A673 (cell line): Measurements from ENCODE around the gene HSD11B1L. TPM values are rescaled to one million over a fixed set of nuclear protein-coding genes. Genes with fewer than 3 reads are reported as not detected.
A peak's percentile ranks its signal among the peaks of the same experiment; 100 is the strongest.

Experiments
- BruUV-seq: library from RNA; stranded (reverse); fragments of 400-500 nt; replicated peaks from 2 replicates; lab custom pipeline; 2021; lab: Mats Ljungman, UMichigan
- CTCF ChIA-PET: fragments of 300-600 bp; sonication (Branson Sonifier 250); formaldehyde crosslinking; loops from one replicate; lab custom pipeline; 2022; ENCODE audit warnings: antibody characterized with exemption; lab: Charles Lee
- POLR2A ChIA-PET: fragments of 300-600 bp; sonication (Branson Sonifier 250); formaldehyde crosslinking; loops from one replicate; lab custom pipeline; 2022; ENCODE audit warnings: antibody characterized with exemption; ENCODE audit not compliant: low non-redundant PET; lab: Charles Lee
- DNase-seq: peaks from one replicate; pipeline ENCODE4 v3.0.0-alpha.2; 2015; ENCODE audit warnings: low spot score
- H3K27ac ChIP-seq: fragments of 200-600 bp; sonication (generic); 2 replicates; pipeline ENCODE4 v1.5.1; 2016; ENCODE audit warnings: mixed run types, low read depth, mild to moderate bottlenecking, mixed read lengths, antibody characterized with exemption, low read length; ENCODE audit not compliant: poor library complexity, severe bottlenecking
- H3K27me3 ChIP-seq: fragments of 200-600 bp; sonication (generic); replicated peaks from 2 replicates; pipeline ENCODE4 v1.6.1; 2017; ENCODE audit warnings: mixed run types, low read depth, mild to moderate bottlenecking, mixed read lengths, antibody characterized with exemption, low read length; ENCODE audit not compliant: insufficient read depth, poor library complexity
- H3K36me3 ChIP-seq: fragments of 200-600 bp; sonication (generic); 2 replicates; pipeline ENCODE4 v1.6.1; 2016; ENCODE audit warnings: mixed run types, mild to moderate bottlenecking, mixed read lengths, antibody characterized with exemption, low read length; ENCODE audit not compliant: insufficient read depth, poor library complexity, severe bottlenecking
- H3K4me1 ChIP-seq: fragments of 200-600 bp; sonication (generic); 2 replicates; pipeline ENCODE4 v1.6.1; 2017; ENCODE audit warnings: mixed run types, mild to moderate bottlenecking, mixed read lengths, antibody characterized with exemption, low read length; ENCODE audit not compliant: insufficient read depth, poor library complexity, severe bottlenecking
- H3K4me3 ChIP-seq: fragments of 200-600 bp; sonication (generic); 2 replicates; pipeline ENCODE4 v1.5.1; 2016; ENCODE audit warnings: low read depth, mixed run types, mild to moderate bottlenecking, mixed read lengths, low read length; ENCODE audit not compliant: poor library complexity, severe bottlenecking
- H3K9me3 ChIP-seq: fragments of 200-600 bp; sonication (generic); 2 replicates; pipeline ENCODE4 v1.6.1; 2016; ENCODE audit warnings: mixed run types, low read depth, mild to moderate bottlenecking, mixed read lengths, antibody characterized with exemption, low read length; ENCODE audit not compliant: poor library complexity, severe bottlenecking
- CTCF ChIP-seq: fragments of 300-800, 200-600 bp; sonication (generic); conservative IDR thresholded peaks from 2 replicates; pipeline ENCODE4 v1.5.1; 2017; ENCODE audit warnings: low read depth, mild to moderate bottlenecking, antibody characterized with exemption, low read length, moderate library complexity, mixed read lengths
- EZH2 ChIP-seq: fragments of 200-600 bp; sonication (generic); IDR thresholded peaks from 2 replicates; pipeline ENCODE4 v1.6.1; 2017; ENCODE audit warnings: borderline replicate concordance, low read depth, mild to moderate bottlenecking, mixed read lengths, antibody characterized with exemption, low read length; ENCODE audit not compliant: poor library complexity, severe bottlenecking
- intact Hi-C: fragments of 100-400 bp; cut with micrococcal nuclease; formaldehyde crosslinking; loops from one replicate; pipeline ENCODE4 v1.10.0; 2022; ENCODE audit not compliant: unreplicated experiment
- total RNA-seq: library from RNA; stranded (reverse); gene quantifications from 2 replicates; pipeline ENCODE4 v1.2.3, GENCODE V29; 2021

Gene HSD11B1L
- total RNA-seq, 1 experiment from 2014 or later: 5.7 TPM

DNA sequence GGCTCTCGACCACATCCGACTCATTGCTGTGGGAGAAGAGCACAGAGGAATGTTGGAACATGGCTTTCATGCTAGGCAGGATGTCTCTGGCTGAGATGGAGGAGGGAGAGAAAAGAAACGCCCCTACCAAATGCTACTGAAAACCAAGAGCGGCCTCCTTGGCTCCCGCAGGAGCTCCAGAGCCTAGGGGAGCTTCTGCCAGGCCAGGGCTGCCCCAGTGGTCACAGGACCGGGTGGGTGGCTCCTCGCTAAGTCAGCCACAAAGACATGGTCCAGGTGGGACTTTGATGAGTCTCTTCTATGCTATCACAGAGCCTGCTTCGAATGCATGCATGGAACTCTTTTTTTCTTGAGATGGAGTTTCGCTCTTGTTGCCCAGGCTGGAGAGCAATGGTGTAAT, 32.4 kb downstream of the HSD11B1L start:
- Histone ChIP-seq H3K27ac (no peak overlapping the region), H3K27me3 (no peaks in the 10 kb centered on the region), H3K4me3 (no peak overlapping the region), H3K4me1 (peaks cover 12% of the 10 kb centered on the region), H3K36me3 (peaks cover 67% of the 10 kb centered on the region), H3K9me3 (no peaks in the 10 kb centered on the region)
- ChIA-PET POLR2A (interaction anchor here (0.6 kb wide), 1 partner anchor 10 kb away, joined by 11 read pairs; no protein-coding TSS in a partner anchor), CTCF (no interaction called here)
- DNase-seq: no peak
- TF ChIP-seq CTCF (no peak), EZH2 (no peak)
- BruUV-seq: no TSS peak
- intact Hi-C loops: no loop called here

GRCh38 chr19:5714816-5715215, 34.0 kb downstream of the HSD11B1L start:
- ChIA-PET CTCF (no interaction called here), POLR2A (interaction anchor here (0.8 kb wide), 1 partner anchor 24 kb away, joined by 3 read pairs; no protein-coding TSS in a partner anchor)
- H3K27ac ChIP-seq: no peak overlapping the region
- TF ChIP-seq CTCF (no peak), EZH2 (no peak)
- H3K4me1 ChIP-seq: peaks cover 16% of the 10 kb centered on the region
- BruUV-seq: no TSS peak
- H3K4me3 ChIP-seq: no peak overlapping the region
- H3K27me3 ChIP-seq: no peaks in the 10 kb centered on the region
- H3K36me3 ChIP-seq: peaks cover 56% of the 10 kb centered on the region
- H3K9me3 ChIP-seq: no peaks in the 10 kb centered on the region
- intact Hi-C loops: no loop called here
- no peak for DNase-seq

DNA sequence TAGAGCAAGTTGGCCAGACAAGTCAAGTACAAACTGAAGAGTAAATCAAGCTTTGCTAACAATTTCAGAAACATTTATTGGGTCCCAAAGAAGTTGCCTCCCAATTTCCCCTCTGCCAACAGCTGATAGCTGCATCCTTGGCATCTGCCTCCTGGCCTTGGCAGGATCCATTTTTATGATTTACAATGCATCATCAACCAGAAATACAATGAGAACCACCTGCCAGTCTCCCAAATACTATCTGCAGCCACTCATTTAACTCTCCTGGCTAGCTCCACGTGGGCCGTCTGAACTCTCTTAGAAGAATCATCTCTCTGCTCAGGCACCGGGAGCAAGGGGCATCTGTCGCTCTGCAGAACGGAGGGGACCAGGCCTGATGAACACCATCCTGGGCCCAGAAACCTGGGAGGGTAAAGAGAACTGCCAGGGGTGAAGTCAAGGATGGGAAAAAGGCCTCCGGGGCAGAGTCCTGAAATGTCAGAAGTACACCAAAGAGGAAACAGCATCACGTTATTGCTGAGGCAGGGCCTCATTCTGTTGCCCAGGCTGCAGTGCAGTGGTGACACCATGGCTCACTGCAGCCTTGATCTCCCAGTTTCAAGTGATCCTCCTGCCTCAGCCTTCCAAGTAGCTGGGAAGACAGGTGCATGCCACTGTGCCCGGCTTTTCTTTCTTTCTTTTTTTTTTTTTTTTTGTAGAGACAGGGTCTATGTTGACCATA, 36.5 kb downstream of the HSD11B1L start:
- BruUV-seq: no TSS peak
- Histone ChIP-seq H3K27ac (peak overlapping the region; percentile 98), H3K36me3 (peaks cover 32% of the 10 kb centered on the region), H3K4me3 (peak overlapping the region; percentile 93), H3K27me3 (no peaks in the 10 kb centered on the region), H3K4me1 (peaks cover 16% of the 10 kb centered on the region), H3K9me3 (no peaks in the 10 kb centered on the region)
- no peak for TF ChIP-seq CTCF
- DNase-seq: no peak
- ChIA-PET POLR2A (no interaction called here), CTCF (no interaction called here)
- intact Hi-C loops: no loop called here
